CD4-positive, alpha-beta T cell (primary cell): Measurements from ENCODE around the gene YPEL2. TPM values are rescaled to one million over a fixed set of nuclear protein-coding genes. Genes with fewer than 3 reads are reported as not detected.
A peak's percentile ranks its signal among the peaks of the same experiment; 100 is the strongest.

Source experiments
- ATAC-seq: fragments of 200-7000 bp; cut with Tn5 transposase; one replicate; pipeline ENCODE4 v1.10.0; 2022; ENCODE audit warnings: mild to moderate bottlenecking; ENCODE audit not compliant: poor library complexity
- CTCF ChIA-PET: fragments of 350-600 bp; sonication (Branson Sonifier 250); formaldehyde crosslinking; loops from one replicate; lab custom pipeline; 2021; ENCODE audit warnings: antibody characterized with exemption, inconsistent platforms; lab: Charles Lee
- POLR2A ChIA-PET: fragments of 350-600 bp; sonication (Branson Sonifier 250); formaldehyde crosslinking; loops from one replicate; lab custom pipeline; 2021; ENCODE audit warnings: antibody characterized with exemption, inconsistent platforms; lab: Charles Lee
- DNase-seq, 14 experiments: peaks; one replicate each; pipeline ENCODE4 v3.0.0-alpha.2; 2013 to 2020; ENCODE audit warnings: mixed read lengths in 2 of 14
- H3K27ac ChIP-seq, 2 donors: one replicate each; pipeline versions ENCODE4 v1.5.1 to v1.7.0; 2013; ENCODE audit warnings: low read length in 2 of 2, low read depth in 1 of 2, mild to moderate bottlenecking in 1 of 2
- H3K27me3 ChIP-seq, 2 experiments: 1 replicate in 1 of 2; 2 replicates in 1 of 2; pipeline versions ENCODE4 v1.6.1 to v1.7.0; 2013; ENCODE audit warnings: low read length in 2 of 2, control low read depth in 1 of 2, mild to moderate bottlenecking in 1 of 2, moderate library complexity in 1 of 2; ENCODE audit not compliant: insufficient read depth in 2 of 2, control insufficient read depth in 1 of 2
- H3K36me3 ChIP-seq: one replicate; pipeline ENCODE4 v1.6.1; 2013; ENCODE audit warnings: low read length, control low read depth; ENCODE audit not compliant: insufficient read depth
- H3K4me1 ChIP-seq: one replicate; pipeline ENCODE4 v1.6.1; 2013; ENCODE audit warnings: low read length, control low read depth; ENCODE audit not compliant: insufficient read depth
- H3K4me3 ChIP-seq: one replicate; pipeline ENCODE4 v1.5.1; 2013; ENCODE audit warnings: mild to moderate bottlenecking, low read length, moderate library complexity
- H3K9me3 ChIP-seq, 2 experiments: 1 replicate in 1 of 2; 2 replicates in 1 of 2; pipeline versions ENCODE4 v1.6.1 to v1.7.0; 2013; ENCODE audit warnings: low read length in 2 of 2, mild to moderate bottlenecking in 2 of 2, control low read depth in 1 of 2, moderate library complexity in 1 of 2; ENCODE audit not compliant: control insufficient read depth in 1 of 2, insufficient read depth in 1 of 2
- H3K27ac Mint-ChIP-seq: one replicate; pipeline ENCODE4 v1.8.0; 2020; ENCODE audit warnings: mixed read lengths
- H3K27me3 Mint-ChIP-seq: one replicate; pipeline ENCODE4 v1.8.0; 2021; ENCODE audit warnings: mixed read lengths
- H3K36me3 Mint-ChIP-seq: one replicate; pipeline ENCODE4 v1.8.0; 2021; ENCODE audit warnings: low read depth, mixed read lengths
- H3K4me1 Mint-ChIP-seq: one replicate; pipeline ENCODE4 v1.8.0; 2021; ENCODE audit warnings: low read depth, mixed read lengths
- H3K4me3 Mint-ChIP-seq: one replicate; pipeline ENCODE4 v1.8.0; 2020; ENCODE audit warnings: mild to moderate bottlenecking, mixed read lengths
- H3K9me3 Mint-ChIP-seq: one replicate; pipeline ENCODE4 v1.8.0; 2020; ENCODE audit warnings: mixed read lengths
- CTCF ChIP-seq: fragments of 200-600 bp; IDR thresholded peaks from one replicate; pipeline ENCODE4 v1.8.0; 2022; ENCODE audit warnings: antibody characterized with exemption, mild to moderate bottlenecking
- intact Hi-C, 2 experiments: fragments of 100-400 bp; cut with DNase I in 1 of 2; cut with micrococcal nuclease in 1 of 2; formaldehyde crosslinking; loops; one replicate each; pipeline versions ENCODE4 v1.15.1 to v1.9.0; 2023 to 2025; cut with DNase I, micrococcal nuclease
- total RNA-seq, 174 experiments: library from RNA in 2 of 174; stranded (reverse) in 2 of 174; gene quantifications; one replicate each; pipeline ENCODE4 v1.2.3 and lab custom pipeline; 2021 to 2026

YPEL2 gene
- total RNA-seq, 2 experiments from 2014 or later: 69.1 to 71.6 TPM

DNA sequence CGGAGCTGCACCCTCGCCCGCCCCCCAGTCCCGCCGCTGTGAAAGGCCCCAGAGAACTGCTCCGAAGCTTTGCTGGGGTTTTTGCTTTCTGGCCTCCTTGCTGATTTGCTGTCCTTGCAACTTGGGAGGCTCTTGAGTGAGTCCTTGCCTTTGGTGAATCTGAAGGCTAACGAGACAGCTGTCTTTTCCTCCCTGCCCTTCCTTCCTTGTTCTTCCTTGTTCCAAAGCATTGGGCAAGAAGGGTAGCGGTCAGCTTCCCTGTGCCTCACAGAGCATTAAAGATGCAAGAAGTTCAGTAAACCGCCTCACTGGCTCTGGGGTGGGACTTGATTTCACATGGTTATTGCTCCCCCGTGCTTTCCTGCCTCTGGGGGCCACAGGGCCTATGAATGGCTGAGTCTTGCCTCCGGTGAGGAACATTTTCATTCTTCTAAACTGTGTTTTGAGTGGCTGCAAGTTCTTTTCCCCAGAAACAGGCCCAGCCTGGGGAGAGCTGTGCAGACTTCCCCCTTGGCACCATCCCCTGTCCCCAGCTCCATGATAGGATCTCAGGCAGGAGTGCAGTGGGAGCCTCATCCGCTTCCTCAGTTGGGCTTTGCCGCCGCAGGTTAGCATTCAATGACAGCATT lies 1.4 kb downstream of the YPEL2 start:
- CTCF ChIA-PET: interaction anchor here (0.6 to 0.9 kb wide), 2 partner anchors 21 to 103 kb away, joined by 4 to 5 read pairs; no protein-coding TSS in a partner anchor
- Histone ChIP-seq H3K4me3 (peak overlapping the region; percentile 92), H3K36me3 (no peaks in the 10 kb centered on the region), H3K4me1 (peaks cover 65% of the 10 kb centered on the region), H3K27ac (peak overlapping the region in 1 of 2 donors; percentile 49), H3K27me3 (no peaks in the 10 kb centered on the region), H3K9me3 (no peaks in the 10 kb centered on the region)
- intact Hi-C loops: loop anchor here (1.0 to 5.0 kb wide), 2 partner anchors 9 to 34 kb away; no protein-coding TSS in a partner anchor
- peak overlapping the region; percentile 91 for H3K27ac Mint-ChIP-seq
- peaks cover 76% of the 10 kb centered on the region for H3K4me1 Mint-ChIP-seq
- no peaks in the 10 kb centered on the region for H3K27me3 Mint-ChIP-seq
- POLR2A ChIA-PET: interaction anchor here (0.9 to 3.1 kb wide), 10 partner anchors 10 to 123 kb away, joined by 3 to 43 read pairs (median 4); partner anchors contain the start of gene SMG8
- TF ChIP-seq CTCF: no peak
- no peaks in the 10 kb centered on the region for H3K9me3 Mint-ChIP-seq
- ATAC-seq: no peak
- H3K36me3 Mint-ChIP-seq: peaks cover 9% of the 10 kb centered on the region
- DNase-seq: peak in 8 of 14 experiments; percentile 6 to 42 (median 30)
- H3K4me3 Mint-ChIP-seq: peak overlapping the region; percentile 96

DNA sequence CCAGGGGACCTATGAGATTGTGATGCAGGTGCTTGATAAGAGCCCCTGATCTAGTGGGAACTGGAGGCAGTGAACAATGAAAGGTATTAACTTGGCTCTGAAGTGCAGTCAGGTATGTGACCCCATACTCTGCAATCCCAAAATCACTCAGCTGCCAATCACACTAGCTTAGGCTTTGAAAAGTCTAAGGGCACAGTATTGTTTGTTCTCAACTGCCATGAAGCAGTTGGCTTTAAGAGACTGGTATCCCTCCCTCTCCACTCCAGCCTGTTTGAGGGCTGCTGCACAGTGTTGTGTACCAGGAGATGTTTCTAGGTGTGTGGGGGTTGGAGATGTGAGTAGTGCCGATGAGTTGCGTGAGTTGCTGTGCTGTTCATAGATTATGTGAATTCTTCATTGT lies 2.4 kb downstream of the YPEL2 start:
- no peak for TF ChIP-seq CTCF
- H3K36me3 Mint-ChIP-seq: peaks cover 9% of the 10 kb centered on the region
- ATAC-seq (no peak), DNase-seq (no peak)
- no peaks in the 10 kb centered on the region for H3K36me3 ChIP-seq
- H3K27ac ChIP-seq: no peak overlapping the region
- H3K27me3 ChIP-seq: no peaks in the 10 kb centered on the region
- H3K9me3 ChIP-seq: no peaks in the 10 kb centered on the region
- H3K4me1 ChIP-seq: peaks cover 59% of the 10 kb centered on the region
- no peak overlapping the region for H3K4me3 ChIP-seq
- H3K9me3 Mint-ChIP-seq: no peaks in the 10 kb centered on the region
- ChIA-PET CTCF (interaction anchor here (0.6 kb wide), 1 partner anchor 89 kb away, joined by 3 read pairs; no protein-coding TSS in a partner anchor), POLR2A (interaction anchor here (3.1 kb wide), 1 partner anchor 28 kb away, joined by 43 read pairs; no protein-coding TSS in a partner anchor)
- intact Hi-C loops: loop anchor here (1.0 to 5.0 kb wide), 3 partner anchors 8 to 33 kb away; no protein-coding TSS in a partner anchor
- H3K27ac Mint-ChIP-seq: peak overlapping the region; percentile 91
- peaks cover 76% of the 10 kb centered on the region for H3K4me1 Mint-ChIP-seq
- peak overlapping the region; percentile 96 for H3K4me3 Mint-ChIP-seq
- no peaks in the 10 kb centered on the region for H3K27me3 Mint-ChIP-seq

GRCh38 chr17:59335685-59336084 lies 4.2 kb downstream of the YPEL2 start:
- H3K27ac ChIP-seq: no peak overlapping the region
- no peaks in the 10 kb centered on the region for H3K36me3 ChIP-seq
- intact Hi-C loops: loop anchor here in 1 of 2 experiments (2.0 kb wide), 1 partner anchor 19 kb away; no protein-coding TSS in a partner anchor
- no peak overlapping the region for H3K4me3 ChIP-seq
- H3K4me1 ChIP-seq: peaks cover 43% of the 10 kb centered on the region
- CTCF ChIA-PET: interaction anchor here (0.9 to 1.6 kb wide), 3 partner anchors 22 to 92 kb away, joined by 3 read pairs; no protein-coding TSS in a partner anchor
- H3K27ac Mint-ChIP-seq: peak overlapping the region; percentile 91
- H3K9me3 Mint-ChIP-seq: no peaks in the 10 kb centered on the region
- H3K4me1 Mint-ChIP-seq: peaks cover 67% of the 10 kb centered on the region
- peaks cover 9% of the 10 kb centered on the region for H3K36me3 Mint-ChIP-seq
- no peaks in the 10 kb centered on the region for H3K27me3 ChIP-seq
- no peak overlapping the region for H3K4me3 Mint-ChIP-seq
- H3K27me3 Mint-ChIP-seq: no peaks in the 10 kb centered on the region
- TF ChIP-seq CTCF: no peak
- POLR2A ChIA-PET: interaction anchor here (1.2 to 1.7 kb wide), 4 partner anchors 25 to 40 kb away, joined by 3 to 5 read pairs (median 4); no protein-coding TSS in a partner anchor
- no peak for DNase-seq
- H3K9me3 ChIP-seq: no peaks in the 10 kb centered on the region
- ATAC-seq: no peak
